ENCODE results near the gene CD14.
A peak's percentile ranks its signal among the peaks of the same experiment; 100 is the strongest.
"Not testable (repeated sequence)": the region's sequence is repeated elsewhere in the genome, so short reads cannot be mapped to it uniquely, and the experiment has no call there.

CD14 gene

DNA sequence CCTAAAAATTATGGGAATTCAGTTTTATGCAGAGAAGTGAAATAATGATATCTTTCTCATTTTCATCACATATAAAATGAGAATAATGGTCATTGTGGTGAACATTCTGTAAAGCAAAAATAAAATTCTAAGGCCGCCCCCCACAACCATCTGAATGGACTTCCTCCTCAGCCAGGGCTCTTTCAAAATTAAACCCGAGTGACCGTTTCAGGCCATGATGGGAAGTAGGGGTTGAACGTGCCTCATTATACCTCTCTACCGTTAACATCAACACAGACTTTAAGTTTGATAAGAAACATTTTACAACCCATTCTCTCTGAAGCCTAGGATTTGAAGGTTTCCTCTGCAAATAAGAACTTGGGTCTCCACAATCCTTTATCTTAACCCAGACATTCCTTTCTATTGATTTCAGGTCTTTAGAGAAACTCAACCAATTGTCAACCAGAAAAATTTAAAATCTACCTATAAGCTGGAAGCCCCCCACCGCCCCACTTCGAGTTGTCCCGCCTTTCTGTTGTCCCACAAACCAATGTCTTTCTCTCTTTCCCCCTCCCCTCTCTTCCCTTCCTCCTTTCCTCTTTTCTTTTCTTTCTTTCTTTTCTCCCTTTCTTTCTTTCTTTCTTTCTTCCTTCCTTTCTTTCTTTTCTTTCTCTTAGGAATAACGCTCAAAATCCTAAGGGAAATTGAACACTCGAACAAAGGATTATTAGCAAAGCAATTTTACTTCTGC, 4.6 kb upstream of the CD14 start:
- intact Hi-C loops (cut with DNase I), result loop anchor here (5.0 kb wide), 1 partner anchor 70 kb away; no protein-coding TSS in a partner anchor
- DNase-seq, result no peak

DNA sequence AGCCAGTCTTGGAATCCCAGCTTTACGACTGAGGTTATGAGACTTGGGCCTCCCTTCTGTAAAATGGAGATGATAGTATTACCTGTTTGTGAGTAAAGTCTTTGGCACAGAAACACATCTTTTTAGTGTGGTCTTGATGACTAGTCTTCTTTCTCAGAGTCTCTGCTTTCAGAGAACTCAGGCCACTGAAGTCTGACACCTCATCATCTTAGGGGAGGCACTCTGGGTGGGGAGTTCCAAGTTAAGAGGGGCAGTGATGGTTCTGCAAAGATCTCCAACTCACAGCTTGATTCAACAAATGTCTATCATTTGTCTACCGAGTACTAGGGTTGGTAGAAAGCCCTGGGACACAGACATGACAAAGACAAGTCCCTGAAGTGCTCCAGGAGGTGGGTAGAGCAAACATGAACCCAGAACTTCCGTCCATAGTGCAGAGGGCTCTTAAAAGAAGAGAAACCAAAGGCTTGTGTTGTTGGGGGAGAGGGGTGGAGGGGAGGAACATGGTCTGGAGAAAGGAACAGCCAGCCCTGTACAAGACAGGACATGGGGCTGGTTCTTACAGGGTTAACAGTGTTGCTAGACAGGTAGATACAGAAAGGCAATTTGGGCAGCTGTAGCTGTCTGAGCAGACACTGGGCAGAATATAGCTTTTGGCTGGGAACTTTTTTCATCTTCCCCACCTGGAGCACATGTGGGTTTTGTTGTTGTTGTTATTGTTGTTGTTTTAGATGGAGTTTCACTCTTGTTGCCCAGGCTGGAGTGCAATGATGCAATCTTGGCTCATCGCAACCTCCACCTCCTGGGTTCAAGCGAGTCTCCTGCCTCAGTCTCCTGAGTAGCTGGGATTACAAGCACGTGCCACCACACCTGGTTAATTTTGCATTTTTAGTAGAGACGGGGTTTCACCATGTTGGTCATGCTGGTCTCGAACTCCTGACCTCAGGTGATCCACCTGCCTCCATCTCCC, 2.6 kb upstream of the CD14 start:
- intact Hi-C loops (cut with DNase I), result loop anchor here (5.0 kb wide), 1 partner anchor 68 kb away; no protein-coding TSS in a partner anchor
- no peak for DNase-seq

DNA sequence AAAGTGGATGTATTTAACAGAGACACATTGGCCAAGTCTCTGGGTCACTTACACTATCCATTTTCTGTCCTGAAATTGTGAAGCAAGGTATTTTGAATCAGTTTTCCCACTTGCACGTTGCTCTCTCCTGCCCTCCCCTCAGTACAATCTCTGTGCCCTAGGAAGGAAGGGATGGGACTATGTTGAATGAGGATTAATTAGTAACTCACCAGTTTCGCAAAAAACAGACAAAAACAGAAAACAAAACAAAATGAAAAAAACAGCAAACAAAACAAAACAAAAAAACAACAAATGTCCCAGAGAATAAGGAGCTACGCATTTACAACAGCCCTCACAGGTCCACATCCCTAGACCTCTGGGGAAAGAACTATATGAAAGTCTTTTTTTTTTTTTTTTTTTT, 1.1 kb upstream of the CD14 start:
- no peak for DNase-seq
- intact Hi-C loops (cut with DNase I), result no loop called here

DNA sequence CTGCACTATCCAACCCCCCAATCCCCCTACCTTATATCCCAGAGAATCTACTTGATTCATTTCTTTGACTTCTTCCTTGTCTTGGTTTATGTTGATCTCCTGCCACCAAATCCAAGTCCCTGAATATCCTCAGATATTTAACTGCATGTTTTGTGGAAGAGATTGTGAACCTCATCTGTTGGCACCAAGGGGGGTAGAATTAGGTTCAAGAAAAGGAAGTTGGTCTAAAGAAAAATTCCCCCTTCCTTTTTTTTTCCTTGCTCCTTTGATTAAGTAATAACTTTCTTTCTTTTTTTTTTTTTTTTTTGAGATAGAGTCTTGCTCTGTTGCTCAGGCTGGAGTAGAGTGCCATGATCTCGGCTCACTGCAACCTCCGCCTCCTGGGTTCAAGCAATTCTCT, 526 bp upstream of the CD14 start:
- intact Hi-C loops (cut with DNase I), result no loop called here
- no peak for DNase-seq

DNA sequence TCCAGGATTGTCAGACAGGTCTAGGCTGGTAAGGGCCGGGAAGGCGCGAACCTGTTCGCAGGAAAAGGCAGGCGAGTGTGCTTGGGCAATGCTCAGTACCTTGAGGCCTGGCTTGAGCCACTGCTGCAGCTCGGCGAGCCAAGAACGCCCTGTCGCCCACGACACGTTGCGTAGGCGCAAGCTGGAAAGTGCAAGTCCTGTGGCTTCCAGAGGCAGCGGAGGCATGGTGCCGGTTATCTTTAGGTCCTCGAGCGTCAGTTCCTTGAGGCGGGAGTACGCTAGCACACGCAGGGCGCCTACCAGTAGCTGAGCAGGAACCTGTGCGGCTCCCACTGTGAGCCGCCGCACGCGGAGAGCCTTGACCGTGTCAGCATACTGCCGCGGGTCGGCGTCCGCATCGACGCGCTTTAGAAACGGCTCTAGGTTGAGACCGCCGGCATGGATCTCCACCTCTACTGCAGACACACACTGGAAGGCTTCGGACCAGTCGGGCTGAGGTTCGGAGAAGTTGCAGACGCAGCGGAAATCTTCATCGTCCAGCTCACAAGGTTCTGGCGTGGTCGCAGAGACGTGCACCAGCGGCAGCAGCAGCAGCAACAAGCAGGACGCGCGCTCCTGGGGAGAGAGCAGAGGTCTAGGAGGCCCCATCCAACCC, 482 bp downstream of the CD14 start:
- DNase-seq, result peak in 37 of 42 donors; percentile 7 to 64 (median 36)
- intact Hi-C loops (cut with DNase I), result no loop called here

DNA sequence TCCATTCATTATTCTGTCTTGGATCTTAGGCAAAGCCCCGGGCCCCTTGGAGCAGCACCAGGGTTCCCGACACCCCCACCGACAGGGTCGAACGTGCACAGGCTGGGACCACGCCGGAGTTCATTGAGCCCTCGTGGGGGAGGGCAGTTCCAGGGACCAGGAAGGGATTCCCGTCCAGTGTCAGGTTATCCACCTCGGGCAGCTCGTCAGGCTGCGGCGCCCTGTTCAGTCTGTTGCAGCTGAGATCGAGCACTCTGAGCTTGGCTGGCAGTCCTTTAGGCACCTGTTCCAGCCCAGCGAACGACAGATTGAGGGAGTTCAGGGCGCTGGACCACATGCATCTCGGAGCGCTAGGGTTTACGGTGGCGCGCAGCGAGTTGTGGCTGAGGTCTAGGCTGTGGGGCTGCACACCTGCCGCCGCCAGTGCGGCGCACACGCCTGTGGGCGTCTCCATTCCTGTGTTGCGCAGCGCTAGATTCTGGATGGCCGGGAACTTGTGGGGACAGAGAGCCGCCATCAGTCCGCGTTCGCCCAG, 1.1 kb downstream of the CD14 start:
- intact Hi-C loops (cut with DNase I), result no loop called here
- peak in 2 of 42 donors; percentile 11 to 31 for DNase-seq

DNA sequence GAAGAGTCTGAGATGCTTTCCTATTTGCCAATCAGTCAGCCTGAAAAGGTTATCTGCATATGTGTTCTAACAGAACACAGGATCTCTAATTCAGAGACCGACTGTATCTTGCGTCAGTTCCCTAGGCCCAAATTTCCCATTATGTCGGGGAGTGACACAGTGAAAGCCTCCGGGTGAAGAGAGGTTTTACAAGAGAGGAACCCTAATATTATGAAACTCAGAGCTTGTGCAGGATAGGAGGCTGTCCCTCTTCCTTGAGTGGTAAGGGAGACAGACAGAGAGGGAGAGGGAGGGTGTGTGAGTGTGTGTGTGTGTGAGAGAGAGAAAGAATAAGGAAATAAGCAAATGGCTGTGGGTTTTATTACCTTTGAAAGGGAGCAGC, 1.9 kb downstream of the CD14 start:
- DNase-seq, result peak in 1 of 42 donors; percentile 26

DNA sequence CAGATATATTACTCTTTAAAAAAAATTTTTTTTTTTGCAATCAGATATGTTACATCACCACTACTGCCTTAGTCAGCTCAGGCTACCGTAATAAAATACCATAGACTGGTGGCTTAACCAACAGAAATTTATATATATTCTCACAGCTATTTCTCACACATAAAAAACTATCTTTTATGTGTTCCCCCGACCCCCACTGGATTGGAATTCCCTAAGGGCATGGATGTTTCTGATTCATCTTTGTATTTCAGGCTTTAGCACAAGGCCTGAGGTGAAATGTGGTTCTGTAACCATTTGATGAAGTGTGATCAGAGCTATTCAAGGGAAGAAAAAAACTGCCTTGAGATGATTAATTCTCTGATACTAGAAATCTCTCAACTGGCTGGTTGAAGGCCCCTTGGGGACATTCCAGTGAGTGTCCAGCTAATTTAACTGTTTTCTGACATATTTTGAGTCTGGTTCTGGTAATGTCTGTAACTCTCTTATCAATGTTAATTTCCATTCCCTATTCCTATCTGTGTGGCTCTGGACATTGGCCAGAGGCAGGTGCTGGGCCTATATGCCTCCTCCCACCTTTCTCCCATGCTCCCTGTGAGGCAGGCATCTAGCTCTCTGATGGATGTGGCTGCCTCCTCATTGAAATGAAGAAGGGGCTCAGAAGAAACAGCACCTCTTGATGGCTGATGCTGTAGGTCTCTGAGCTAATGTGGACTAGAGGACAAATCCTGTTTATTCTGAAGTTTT, 2.5 kb downstream of the CD14 start:
- no peak for DNase-seq
- intact Hi-C loops (cut with DNase I), result no loop called here

More for the DNA sequence above, 1.9 kb downstream of the CD14 start:
- intact Hi-C loops (cut with DNase I), result no loop called here

DNA sequence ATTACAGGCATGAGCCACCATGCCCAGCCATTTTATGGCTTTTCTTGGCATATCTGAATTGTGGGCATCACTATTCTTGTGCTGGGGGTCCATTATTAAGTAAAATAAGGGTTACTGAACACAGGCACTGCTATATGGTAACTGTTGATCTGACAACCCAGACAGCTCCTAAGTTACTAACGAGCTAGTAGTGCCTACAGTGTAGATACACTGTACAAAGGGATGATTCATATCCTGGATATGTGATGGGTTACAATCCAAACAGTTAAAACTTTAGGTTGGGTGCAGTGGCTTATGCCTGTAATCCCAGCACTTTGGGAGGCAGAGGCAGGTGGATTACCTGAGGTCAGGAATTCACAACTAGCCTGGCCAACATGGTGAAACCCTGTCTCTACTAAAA, 4.3 kb downstream of the CD14 start:
- intact Hi-C loops (cut with DNase I), result no loop called here
- DNase-seq, result no peak

DNA sequence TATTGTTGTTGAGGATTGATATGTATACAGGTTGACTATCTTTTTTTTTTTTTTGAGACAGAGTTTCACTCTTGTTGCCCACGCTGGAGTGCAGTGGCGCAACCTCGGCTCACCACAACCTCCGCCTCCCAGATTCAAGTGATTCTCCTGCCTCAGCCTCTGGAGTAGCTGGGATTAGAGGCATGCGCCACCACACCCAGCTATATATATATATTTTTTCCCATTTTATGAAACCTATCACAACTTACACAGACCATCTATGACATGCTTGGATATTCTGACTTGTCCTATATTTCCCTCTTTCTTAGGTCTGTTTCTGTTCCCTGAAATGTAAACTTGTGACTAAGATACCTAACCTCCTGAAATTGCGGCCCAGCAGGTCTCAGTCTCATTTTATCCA, 5.0 kb downstream of the CD14 start:
- intact Hi-C loops (cut with DNase I), result no loop called here

DNA sequence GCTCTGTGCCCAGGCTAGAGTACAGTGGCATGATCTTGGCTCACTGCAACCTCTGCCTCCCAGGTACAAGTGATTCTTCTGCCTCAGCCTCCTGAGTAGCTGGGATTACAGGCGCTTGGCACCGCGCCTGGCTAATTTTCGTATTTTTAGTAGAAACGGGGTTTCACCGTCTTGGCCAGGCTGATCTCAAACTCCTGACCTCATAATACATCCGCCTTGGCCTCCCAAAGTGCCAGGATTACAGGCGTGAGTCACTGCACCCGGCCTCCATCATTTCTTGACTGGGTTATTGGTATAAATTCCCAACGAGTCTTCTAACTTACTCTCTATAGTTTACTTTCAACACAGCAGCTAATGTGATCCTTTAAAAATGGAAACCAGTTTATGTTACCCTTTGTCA, 8.1 kb downstream of the CD14 start:
- intact Hi-C loops (cut with DNase I); DNase-seq: not testable (repeated sequence)

More for the DNA sequence above, 5.0 kb downstream of the CD14 start:
- DNase-seq, result no peak

DNA sequence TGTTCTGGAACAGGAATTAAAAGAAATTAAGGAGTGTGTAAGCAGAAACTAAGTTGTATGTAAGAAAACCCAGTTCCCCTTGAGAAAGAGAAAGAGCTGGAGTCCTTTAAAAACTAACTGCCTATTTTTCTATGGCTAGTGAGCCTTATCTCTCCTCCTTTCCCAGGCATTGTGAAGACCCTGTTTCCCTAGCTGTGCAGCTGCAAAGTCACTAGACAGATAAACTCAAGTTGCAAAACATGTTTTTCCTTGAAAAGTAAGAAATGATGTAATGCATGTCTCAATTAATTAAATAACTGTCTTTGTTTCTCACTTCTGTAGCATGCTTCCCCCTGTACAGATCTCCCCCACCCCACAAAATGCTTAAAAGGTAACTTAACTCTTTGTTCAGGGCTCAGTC, 9.9 kb downstream of the CD14 start:
- intact Hi-C loops (cut with DNase I); DNase-seq: not testable (repeated sequence)

DNA sequence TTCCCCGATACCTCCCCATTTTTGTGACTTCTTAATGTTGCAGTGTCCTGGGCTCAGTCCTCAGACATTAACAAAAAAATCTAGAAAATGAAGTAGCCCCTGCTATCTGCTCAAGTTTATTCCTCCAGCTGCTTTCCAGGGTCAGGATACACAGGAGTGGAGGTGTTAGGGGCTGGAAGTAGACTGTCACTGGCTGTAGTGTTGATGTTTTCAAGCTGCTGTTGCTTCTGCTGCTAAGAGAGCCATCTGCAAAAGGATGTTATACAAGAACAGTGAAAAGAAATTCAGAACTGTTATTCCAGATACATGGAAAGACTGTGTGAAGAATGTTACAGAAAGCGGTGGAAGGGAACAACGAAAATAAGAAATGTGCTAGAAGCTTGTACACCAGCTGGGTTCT, 10.7 kb downstream of the CD14 start:
- intact Hi-C loops (cut with DNase I), result no loop called here
- DNase-seq, result no peak

DNA sequence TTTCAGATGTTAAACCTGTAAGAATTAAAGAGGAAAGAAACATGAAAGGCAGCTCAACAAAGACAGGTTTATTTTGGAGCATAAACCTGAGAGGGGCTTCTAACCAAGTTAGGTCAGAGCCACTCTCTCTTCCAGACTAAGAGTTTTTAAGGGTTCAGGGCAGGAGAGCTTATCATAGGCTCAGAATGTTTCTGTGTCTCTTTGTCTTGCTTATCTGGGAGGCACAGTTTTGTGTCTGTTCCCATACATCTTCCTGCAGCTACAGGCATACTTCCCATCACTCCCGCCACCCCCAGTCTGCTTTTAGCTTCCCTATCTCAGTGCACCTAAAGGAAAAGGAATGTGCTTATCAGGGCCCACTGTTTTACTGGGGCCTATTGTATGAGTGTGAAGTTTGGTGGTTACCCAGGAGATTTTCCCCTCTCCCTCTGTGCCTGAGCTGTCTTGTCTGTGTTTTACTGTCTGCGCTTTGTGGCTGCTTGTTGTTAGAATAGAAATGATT, 21.9 kb downstream of the CD14 start:
- DNase-seq, result no peak
- intact Hi-C loops (cut with DNase I), result no loop called here

DNA sequence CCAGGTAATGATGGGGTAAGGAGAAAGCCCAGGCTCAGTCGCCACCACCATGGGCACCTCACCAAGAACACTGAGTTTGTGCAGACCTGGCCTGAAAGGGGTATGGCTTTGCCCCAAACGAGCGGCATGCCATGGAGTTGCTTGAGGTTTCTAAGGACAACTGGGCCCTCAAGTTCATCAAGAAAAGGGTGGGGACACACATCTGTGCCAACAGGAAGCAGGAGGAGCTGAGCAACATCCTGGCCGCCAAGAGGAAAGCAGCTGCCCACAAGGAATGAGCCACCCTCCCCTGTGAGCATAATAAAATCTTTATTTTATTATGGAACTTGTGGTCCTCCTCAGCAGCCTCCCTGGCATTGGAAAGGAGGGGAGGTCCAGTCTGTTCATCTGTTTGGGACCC, 23.8 kb downstream of the CD14 start:
- intact Hi-C loops (cut with DNase I), result no loop called here

DNA sequence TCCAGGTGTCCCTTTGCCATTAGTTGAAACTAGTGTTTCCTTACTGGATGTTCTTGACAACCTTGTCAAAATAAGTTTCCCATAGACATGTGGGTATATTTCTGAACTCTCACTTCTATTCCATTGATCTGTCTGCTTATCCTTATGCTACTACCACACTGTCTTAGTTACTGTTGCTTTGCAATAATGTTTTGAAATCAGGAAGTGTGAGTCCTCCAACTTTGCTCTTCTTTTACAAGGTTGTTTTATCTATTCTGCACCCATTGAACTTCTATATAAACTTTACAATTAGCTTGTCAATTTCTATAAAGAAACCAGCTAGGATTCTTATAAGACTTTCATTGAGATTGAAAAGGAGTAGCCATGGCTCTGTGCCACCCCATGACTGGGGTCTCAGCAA, 24.3 kb downstream of the CD14 start:
- intact Hi-C loops (cut with DNase I), result no loop called here
- DNase-seq, result no peak

More for the DNA sequence above, 23.8 kb downstream of the CD14 start:
- peak in 21 of 42 donors; percentile 4 to 57 (median 40) for DNase-seq

DNA sequence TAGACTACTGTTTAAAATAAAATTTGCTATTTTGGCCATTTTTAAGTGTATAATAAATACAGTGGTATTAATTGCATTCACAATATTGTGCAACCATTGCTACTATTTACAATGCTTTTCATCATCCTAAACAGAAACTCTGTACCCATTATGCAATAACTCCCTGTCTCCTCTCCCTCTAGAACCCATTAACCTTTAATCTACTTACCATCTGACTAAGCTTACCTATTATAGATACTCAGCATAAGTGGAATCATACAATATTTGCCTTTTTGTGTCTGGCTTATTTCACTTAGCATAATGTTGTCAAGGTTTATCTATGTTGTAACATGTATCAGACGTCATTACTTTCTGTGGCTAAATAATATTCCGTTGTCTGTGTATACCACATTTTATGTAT, 25.9 kb downstream of the CD14 start:
- intact Hi-C loops (cut with DNase I), result no loop called here
- DNase-seq, result no peak

DNA sequence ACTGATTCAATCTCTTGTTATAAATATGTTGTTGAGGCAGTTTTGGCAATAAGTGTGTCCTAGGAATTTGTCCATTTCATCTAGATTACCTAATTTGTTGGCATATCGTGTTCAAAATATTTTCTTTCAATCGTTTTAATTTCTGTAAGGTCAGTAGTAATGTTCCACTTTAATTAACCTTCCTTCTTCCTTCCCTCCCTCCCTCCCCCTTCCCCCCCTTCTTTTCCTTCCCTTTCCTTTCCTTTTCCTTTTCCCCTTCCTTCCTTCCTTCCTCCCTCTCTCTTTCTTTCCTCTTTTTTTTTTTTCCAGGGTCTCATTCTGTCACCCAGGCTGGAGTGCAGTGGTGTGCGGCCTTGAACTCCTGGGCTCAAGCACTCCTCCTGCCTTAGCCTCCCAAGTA, 27.1 kb downstream of the CD14 start:
- no peak for DNase-seq
- intact Hi-C loops (cut with DNase I), result no loop called here

DNA sequence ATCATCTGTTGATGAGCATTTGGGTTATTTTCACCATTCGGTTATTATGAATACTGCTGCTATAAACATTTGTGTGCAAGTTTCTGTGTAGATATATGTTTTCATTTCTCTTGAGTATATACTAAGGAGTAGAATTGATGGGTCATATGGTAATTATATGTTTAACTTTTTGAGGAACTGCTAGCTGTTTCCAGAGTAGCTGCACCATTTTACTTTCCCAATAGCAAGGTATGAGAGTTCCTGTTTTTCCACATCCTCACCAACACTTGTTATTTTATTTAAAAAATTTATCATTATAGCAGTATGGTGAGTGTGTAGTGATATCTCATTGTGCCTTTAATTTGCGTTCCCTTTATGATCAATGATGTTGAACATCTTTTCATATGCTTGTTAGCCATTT, 29.2 kb downstream of the CD14 start:
- DNase-seq, result no peak
- intact Hi-C loops (cut with DNase I), result no loop called here
